Stimulated activated CD8-positive, alpha-beta memory T cell treated with anti-CD3 and anti-CD28 coated beads, Interleukin-4, amount 100 ng/mL, for 24 hours (primary cell): ENCODE measurements around the gene FMO4.
"Not testable (repeated sequence)": the region's sequence is repeated elsewhere in the genome, so short reads cannot be mapped to it uniquely, and the experiment has no call there.

Source experiments
- DNase-seq: peaks from one replicate; pipeline ENCODE4 v3.0.0-alpha.2; 2020; ENCODE audit warnings: low read depth

Gene FMO4

GRCh38 chr1:171334024-171334640, 20.1 kb downstream of the FMO4 start:
- DNase-seq: no peak

- no peak for DNase-seq
Observed at GRCh38 chr1:171335964-171336363, 22.0 kb downstream of the FMO4 start.

GRCh38 chr1:171339345-171339744, 25.4 kb downstream of the FMO4 start:
- DNase-seq: not testable (repeated sequence)

GRCh38 chr1:171343727-171344472, 29.9 kb downstream of the FMO4 start:
- no peak for DNase-seq

GRCh38 chr1:171344473-171344820, 30.5 kb downstream of the FMO4 start:
- DNase-seq: no peak

GRCh38 chr1:171345536-171345935, 31.6 kb downstream of the FMO4 start:
- no peak for DNase-seq

GRCh38 chr1:171346881-171347280, 32.9 kb downstream of the FMO4 start:
- DNase-seq: no peak

GRCh38 chr1:171350594-171350993, 36.6 kb downstream of the FMO4 start:
- no peak for DNase-seq

- no peak for DNase-seq
Observed at GRCh38 chr1:171351961-171352360, 38.0 kb downstream of the FMO4 start.

GRCh38 chr1:171352554-171352953, 38.6 kb downstream of the FMO4 start:
- DNase-seq: no peak

- no peak for DNase-seq
Observed at GRCh38 chr1:171355727-171356126, 41.7 kb downstream of the FMO4 start.

- no peak for DNase-seq
Observed at GRCh38 chr1:171357179-171357578, 43.2 kb downstream of the FMO4 start.

- DNase-seq: not testable (repeated sequence)
Observed at GRCh38 chr1:171359355-171359648, 45.3 kb downstream of the FMO4 start.

- not testable (repeated sequence) for DNase-seq
Observed at GRCh38 chr1:171359731-171360527, 45.9 kb downstream of the FMO4 start.

- no peak for DNase-seq
Observed at GRCh38 chr1:171366085-171366484, 52.1 kb downstream of the FMO4 start.

GRCh38 chr1:171366816-171367215, 52.8 kb downstream of the FMO4 start:
- DNase-seq: no peak

GRCh38 chr1:171367436-171367835, 53.5 kb downstream of the FMO4 start:
- DNase-seq: no peak

GRCh38 chr1:171372418-171373084, 58.6 kb downstream of the FMO4 start:
- DNase-seq: no peak

GRCh38 chr1:171373357-171374122, 59.6 kb downstream of the FMO4 start:
- DNase-seq: not testable (repeated sequence)

- no peak for DNase-seq
Observed at GRCh38 chr1:171379846-171380245, 65.9 kb downstream of the FMO4 start.

GRCh38 chr1:171381866-171382210, 67.9 kb downstream of the FMO4 start:
- no peak for DNase-seq

GRCh38 chr1:171384496-171384895, 70.5 kb downstream of the FMO4 start:
- DNase-seq: no peak
